Activated CD4-positive, alpha-beta memory T cell treated with anti-CD3 and anti-CD28 coated beads, Interleukin-2, amount 10 ng/mL, durations not matched to agents 7 days and 5 days (primary cell): ENCODE data around the gene MAP3K3. TPM values are rescaled to one million over a fixed set of nuclear protein-coding genes. Genes with fewer than 3 reads are reported as not detected.
A peak's percentile ranks its signal among the peaks of the same experiment; 100 is the strongest.

ENCODE experiments used
- CTCF ChIA-PET: fragments of 350-600 bp; sonication (Branson Sonifier 250); formaldehyde crosslinking; loops from one replicate; lab custom pipeline; 2021; ENCODE audit warnings: antibody characterized with exemption, inconsistent platforms; lab: Charles Lee
- POLR2A ChIA-PET: fragments of 350-600 bp; sonication (Branson Sonifier 250); formaldehyde crosslinking; loops from one replicate; lab custom pipeline; 2021; ENCODE audit warnings: antibody characterized with exemption; lab: Charles Lee
- DNase-seq: peaks from one replicate; pipeline ENCODE4 v3.0.0-alpha.2; 2020
- H3K27ac Mint-ChIP-seq: one replicate; pipeline ENCODE4 v1.8.0; 2021; ENCODE audit warnings: mild to moderate bottlenecking, mixed read lengths
- H3K27me3 Mint-ChIP-seq: one replicate; pipeline ENCODE4 v1.8.0; 2021; ENCODE audit warnings: mixed read lengths
- H3K36me3 Mint-ChIP-seq: one replicate; pipeline ENCODE4 v1.8.0; 2021; ENCODE audit warnings: low read depth, mixed read lengths
- H3K4me1 Mint-ChIP-seq: one replicate; pipeline ENCODE4 v1.8.0; 2021; ENCODE audit warnings: mixed read lengths
- H3K4me3 Mint-ChIP-seq: one replicate; pipeline ENCODE4 v1.8.0; 2021; ENCODE audit warnings: mild to moderate bottlenecking, mixed read lengths
- H3K9me3 Mint-ChIP-seq: one replicate; pipeline ENCODE4 v1.8.0; 2021; ENCODE audit warnings: mixed read lengths
- total RNA-seq, 2 experiments: library from RNA; stranded (reverse); gene quantifications; one replicate each; pipeline ENCODE4 v1.2.3, GENCODE V29; 2021

Gene MAP3K3
- total RNA-seq, 2 experiments from 2014 or later = 46.5 to 47.8 TPM

DNA sequence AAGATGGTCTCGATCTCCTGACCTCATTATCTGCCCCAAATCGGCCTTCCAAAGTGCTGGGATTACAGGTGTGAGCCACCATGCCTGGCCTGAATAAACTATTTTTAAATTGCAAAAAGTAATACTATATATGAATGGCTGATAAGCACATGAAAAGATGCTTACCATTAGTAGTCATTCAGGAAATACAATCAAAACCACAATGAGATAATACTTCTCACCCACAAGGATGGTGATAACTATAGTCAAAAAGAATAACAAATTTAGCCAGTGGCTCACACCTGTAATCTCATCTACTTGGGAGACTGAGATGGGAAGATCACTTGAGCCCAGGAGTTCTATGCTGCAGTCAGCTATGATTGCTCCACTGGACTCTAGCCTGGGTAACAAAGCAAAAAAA is 23.9 kb upstream of the MAP3K3 start:
- peaks cover 10% of the 10 kb centered on the region for H3K36me3 Mint-ChIP-seq
- no peaks in the 10 kb centered on the region for H3K27me3 Mint-ChIP-seq
- ChIA-PET POLR2A (interaction anchor here (1.6 to 1.8 kb wide), 2 partner anchors 24 to 48 kb away, joined by 5 to 16 read pairs; partner anchors contain the start of genes DCAF7 and MAP3K3), CTCF (interaction anchor here (1.3 kb wide), 1 partner anchor 163 kb away, joined by 3 read pairs; no protein-coding TSS in a partner anchor)
- H3K4me1 Mint-ChIP-seq = peaks cover 55% of the 10 kb centered on the region
- H3K9me3 Mint-ChIP-seq = no peaks in the 10 kb centered on the region
- DNase-seq = no peak
- H3K4me3 Mint-ChIP-seq = no peak overlapping the region
- H3K27ac Mint-ChIP-seq = peak overlapping the region; percentile 59

DNA sequence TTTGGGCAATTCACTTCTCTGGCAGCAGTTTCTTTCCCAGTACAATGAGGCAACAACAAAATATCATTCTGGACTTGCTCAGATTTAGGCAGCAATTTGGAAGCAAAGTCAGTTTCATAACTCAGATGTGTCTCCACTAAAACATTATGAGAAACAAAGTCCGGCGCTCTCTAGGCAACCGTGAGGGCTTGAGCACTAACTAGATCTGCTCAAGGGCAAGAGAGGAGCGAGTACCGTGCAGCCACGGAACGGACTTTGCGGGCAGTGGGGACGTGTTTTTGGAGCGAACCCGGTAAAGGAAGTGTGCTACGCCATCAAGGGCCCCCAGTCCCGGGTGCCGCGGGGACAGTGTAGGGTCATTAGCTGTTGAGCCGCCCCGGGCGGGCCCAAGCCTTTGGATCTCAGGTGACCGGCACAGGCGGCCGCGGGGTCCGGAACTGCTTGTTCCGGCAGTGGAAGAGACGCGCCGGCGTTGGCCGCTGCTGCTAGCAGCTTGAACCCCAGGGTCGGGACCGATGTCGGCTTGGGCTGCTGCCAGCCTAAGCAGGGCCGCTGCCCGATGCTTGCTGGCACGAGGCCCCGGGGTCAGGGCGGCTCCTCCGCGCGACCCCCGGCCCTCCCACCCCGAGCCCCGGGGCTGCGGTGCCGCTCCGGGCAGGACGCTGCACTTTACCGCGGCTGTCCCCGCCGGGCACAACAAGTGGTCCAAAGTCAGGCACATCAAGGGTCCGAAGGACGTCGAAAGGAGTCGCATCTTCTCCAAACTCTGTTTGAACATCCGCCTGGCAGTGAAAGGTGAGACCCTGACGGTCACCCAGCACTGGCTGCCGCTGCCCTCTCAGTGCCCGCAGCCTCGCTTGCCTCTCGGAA is 21.4 kb upstream of the MAP3K3 start, which contains the start of gene TACO1:
Gene TACO1, plus strand, starts transcription at position 327 of the 870 bp plus-strand sequence. Its CDS starts 189 bp downstream, at position 516.
- POLR2A ChIA-PET = interaction anchor here (1.0 to 4.3 kb wide), 15 partner anchors 10 to 227 kb away, joined by 3 to 49 read pairs (median 4); partner anchors contain the start of genes CYB561, DCAF7 and MAP3K3
- H3K4me1 Mint-ChIP-seq = peaks cover 51% of the 10 kb centered on the region
- H3K36me3 Mint-ChIP-seq = peaks cover 13% of the 10 kb centered on the region

DNA sequence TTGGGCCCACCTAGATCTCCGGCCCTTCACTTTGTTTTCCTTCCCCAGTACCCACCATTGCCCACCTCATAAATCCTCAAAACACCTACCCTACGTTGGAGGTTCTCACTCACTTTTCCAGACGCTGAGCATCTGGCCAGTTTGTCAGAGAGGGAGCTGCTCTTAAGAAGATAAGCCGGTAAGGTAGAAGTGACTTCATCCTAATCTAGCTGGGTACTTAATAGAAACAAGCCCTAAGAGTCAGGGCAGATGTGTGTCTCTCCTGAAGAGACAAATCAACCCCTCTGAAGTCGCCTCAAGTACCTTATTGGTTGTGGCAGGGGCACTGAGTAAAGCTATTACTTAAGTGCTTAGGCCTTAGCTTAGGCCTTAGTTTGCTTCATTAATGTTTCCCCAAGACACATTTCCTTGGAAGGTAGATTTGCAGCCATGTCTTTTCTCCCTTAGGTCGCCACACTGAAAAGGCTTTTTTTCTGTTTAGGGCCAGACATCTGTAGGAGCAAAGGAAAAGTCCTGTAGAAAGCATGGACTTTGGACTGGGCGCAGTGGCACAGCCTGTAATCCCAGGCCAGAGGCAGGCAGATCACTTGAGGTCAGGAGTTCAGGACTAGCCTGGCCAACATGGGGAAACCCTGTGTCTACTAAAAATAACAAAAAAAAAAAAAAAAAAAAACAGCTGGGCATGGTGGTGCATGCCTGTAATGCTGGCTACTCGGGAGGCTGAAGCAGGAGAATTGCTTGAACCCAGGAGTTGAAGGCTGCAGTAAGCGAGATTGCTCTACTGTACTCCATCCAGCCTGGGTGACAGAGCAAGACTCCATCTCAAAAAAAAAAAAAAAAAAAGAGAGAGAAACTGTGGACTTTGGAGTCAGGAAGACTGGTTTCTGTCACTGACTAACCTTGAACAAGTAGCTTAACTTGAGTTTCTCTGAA is 20.5 kb upstream of the MAP3K3 start:
- POLR2A ChIA-PET = interaction anchor here (0.6 to 4.3 kb wide), 13 partner anchors 9 to 226 kb away, joined by 3 to 49 read pairs (median 4); partner anchors contain the start of genes CYB561, DCAF7 and MAP3K3
- no peaks in the 10 kb centered on the region for H3K9me3 Mint-ChIP-seq
- H3K36me3 Mint-ChIP-seq = peaks cover 20% of the 10 kb centered on the region
- CTCF ChIA-PET = interaction anchor here (0.7 to 3.2 kb wide), 9 partner anchors 10 to 1585 kb away, joined by 3 to 35 read pairs (median 3); no protein-coding TSS in a partner anchor
- no peaks in the 10 kb centered on the region for H3K27me3 Mint-ChIP-seq
- H3K4me1 Mint-ChIP-seq = peaks cover 50% of the 10 kb centered on the region
- H3K4me3 Mint-ChIP-seq = peak overlapping the region; percentile 97
- no peak for DNase-seq
- peak overlapping the region; percentile 92 for H3K27ac Mint-ChIP-seq

More for the DNA sequence above, 21.4 kb upstream of the MAP3K3 start, which contains the start of gene TACO1:
- DNase-seq = peak; percentile 81
- Mint-ChIP-seq H3K9me3 (no peaks in the 10 kb centered on the region), H3K27me3 (no peaks in the 10 kb centered on the region), H3K27ac (peak within 1 kb of the TSS; percentile 92), H3K4me3 (peak within 1 kb of the TSS; percentile 97)
- CTCF ChIA-PET = interaction anchor here (1.0 to 3.2 kb wide), 4 partner anchors 11 to 175 kb away, joined by 3 to 35 read pairs (median 5); no protein-coding TSS in a partner anchor

DNA sequence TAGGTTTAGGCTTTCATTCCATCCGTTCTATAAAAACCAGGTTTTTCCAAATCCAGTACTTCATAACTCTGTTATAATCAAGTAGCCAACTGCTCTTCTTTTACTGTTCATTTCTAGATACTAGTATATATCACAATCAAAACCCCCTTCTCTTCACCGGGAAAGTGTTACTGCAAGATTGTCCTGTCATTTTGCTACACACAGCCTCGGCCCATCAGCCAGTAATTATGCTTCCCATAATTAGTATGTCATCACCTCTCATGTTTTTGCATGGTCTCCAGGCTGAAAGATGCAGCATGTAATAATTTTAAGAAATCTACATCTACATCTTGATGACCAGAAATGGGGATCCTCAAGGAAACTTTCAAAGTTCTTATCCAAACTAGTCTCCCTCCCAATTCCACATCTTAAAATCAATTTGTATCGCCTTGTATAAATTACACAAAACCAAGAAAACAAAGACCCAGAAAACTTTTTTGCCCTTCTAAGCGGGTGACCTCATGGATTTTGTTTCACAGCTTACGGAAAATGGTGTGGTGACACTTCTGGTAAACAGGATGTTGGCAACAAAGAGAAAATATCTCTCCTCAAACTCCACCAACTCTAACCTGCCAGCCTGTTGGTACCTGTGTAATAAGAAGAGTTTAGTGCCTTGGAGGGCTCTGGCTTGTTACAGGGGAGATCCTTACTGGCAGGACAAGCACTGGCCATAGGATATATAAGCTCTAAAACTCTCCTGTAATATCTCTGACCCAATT is 12.2 kb upstream of the MAP3K3 start:
- POLR2A ChIA-PET = interaction anchor here (0.6 to 4.4 kb wide), 10 partner anchors 9 to 1376 kb away, joined by 3 to 49 read pairs (median 16); partner anchors contain the start of genes CYB561, DCAF7, MAP3K3 and TACO1
- CTCF ChIA-PET = interaction anchor here (0.6 to 8.7 kb wide), 11 partner anchors 9 to 203 kb away, joined by 3 to 180 read pairs (median 20); partner anchors contain the start of genes DCAF7, MAP3K3 and TACO1
- peak overlapping the region; percentile 99 for H3K27ac Mint-ChIP-seq
- no peaks in the 10 kb centered on the region for H3K9me3 Mint-ChIP-seq
- peaks cover 53% of the 10 kb centered on the region for H3K36me3 Mint-ChIP-seq
- H3K4me1 Mint-ChIP-seq = peaks cover 40% of the 10 kb centered on the region
- DNase-seq = peak; percentile 51
- peak overlapping the region; percentile 70 for H3K4me3 Mint-ChIP-seq
- no peaks in the 10 kb centered on the region for H3K27me3 Mint-ChIP-seq

DNA sequence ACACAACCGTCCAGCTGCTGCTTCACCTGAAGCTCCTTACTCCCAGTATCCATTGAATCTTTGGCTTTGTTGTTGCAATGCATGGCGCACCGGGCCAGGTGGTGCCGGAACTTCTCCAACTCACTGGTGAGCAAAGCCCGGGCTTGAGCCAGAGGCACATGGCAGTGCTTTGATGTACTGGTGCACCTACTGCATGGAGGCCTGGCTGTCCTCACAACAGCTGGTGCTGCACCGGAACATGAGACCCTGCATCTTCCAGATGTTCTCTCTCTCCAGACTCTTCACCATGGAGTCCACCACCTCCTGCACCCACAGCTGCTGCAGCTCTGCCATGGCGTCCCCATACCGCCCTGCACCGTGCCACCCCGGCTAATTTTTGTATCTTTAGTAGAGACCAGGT is 11.4 kb upstream of the MAP3K3 start:
- Mint-ChIP-seq H3K9me3 (no peaks in the 10 kb centered on the region), H3K27ac (peak overlapping the region; percentile 99), H3K4me3 (peak overlapping the region; percentile 70), H3K4me1 (peaks cover 36% of the 10 kb centered on the region), H3K27me3 (no peaks in the 10 kb centered on the region), H3K36me3 (peaks cover 45% of the 10 kb centered on the region)
- ChIA-PET CTCF (interaction anchor here (0.6 to 8.7 kb wide), 19 partner anchors 10 to 205 kb away, joined by 3 to 180 read pairs (median 10); partner anchors contain the start of genes DCAF7, MAP3K3 and TACO1), POLR2A (interaction anchor here (1.3 to 4.4 kb wide), 14 partner anchors 10 to 191 kb away, joined by 4 to 49 read pairs (median 11); partner anchors contain the start of genes CYB561, DCAF7, MAP3K3 and TACO1)
- DNase-seq = no peak

DNA sequence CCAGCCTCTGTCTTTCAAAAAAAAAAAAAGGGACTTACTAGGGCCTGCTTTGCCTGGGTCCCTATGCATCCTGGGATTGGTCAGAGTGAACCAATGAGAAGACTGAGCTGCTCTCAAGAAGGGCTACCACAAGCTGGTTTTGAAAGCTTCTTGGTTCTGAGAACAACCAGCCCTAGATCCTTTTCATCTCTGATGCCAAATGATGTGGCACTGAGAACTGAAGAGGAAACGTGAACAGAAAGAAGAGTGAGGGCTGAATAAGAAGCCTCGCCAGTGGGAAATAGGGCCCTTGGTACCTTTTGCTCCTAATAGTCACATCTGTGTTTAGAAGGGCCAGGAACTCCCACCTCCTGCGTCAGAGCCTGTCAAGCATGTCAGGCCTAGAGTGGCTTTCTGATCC is 10.9 kb upstream of the MAP3K3 start:
- Mint-ChIP-seq H3K9me3 (no peaks in the 10 kb centered on the region), H3K27me3 (no peaks in the 10 kb centered on the region), H3K4me1 (peaks cover 34% of the 10 kb centered on the region), H3K27ac (peak overlapping the region; percentile 99), H3K36me3 (peaks cover 40% of the 10 kb centered on the region), H3K4me3 (peak overlapping the region; percentile 70)
- ChIA-PET CTCF (interaction anchor here (0.6 to 8.7 kb wide), 29 partner anchors 10 to 205 kb away, joined by 3 to 180 read pairs (median 6); partner anchors contain the start of genes ACE, DCAF7, KCNH6 and MAP3K3), POLR2A (interaction anchor here (0.9 to 4.4 kb wide), 17 partner anchors 10 to 191 kb away, joined by 3 to 49 read pairs (median 7); partner anchors contain the start of genes CYB561, DCAF7, MAP3K3 and TACO1)
- peak; percentile 57 for DNase-seq

DNA sequence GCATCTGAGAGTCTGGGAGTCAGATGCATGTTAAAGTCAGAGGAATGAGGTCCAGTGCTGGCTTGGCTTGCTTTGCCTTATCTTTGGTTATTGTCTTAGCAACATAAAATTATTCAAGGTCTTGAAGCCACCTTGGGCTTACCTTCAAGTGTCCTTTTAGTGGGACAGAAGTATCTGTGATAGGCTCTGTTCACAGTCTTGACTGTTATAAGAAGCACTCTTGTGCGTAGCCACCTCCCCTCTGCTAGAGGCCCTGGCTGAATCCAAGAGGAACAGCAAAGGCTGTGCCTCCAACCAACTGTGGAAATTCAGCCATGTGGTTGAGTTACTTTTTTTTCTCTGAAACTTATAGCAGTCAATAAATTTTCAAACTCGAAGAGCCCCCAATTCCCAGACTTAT is 8.6 kb upstream of the MAP3K3 start:
- POLR2A ChIA-PET = no interaction called here
- CTCF ChIA-PET = interaction anchor here (1.1 to 8.7 kb wide), 7 partner anchors 12 to 207 kb away, joined by 3 to 180 read pairs (median 19); no protein-coding TSS in a partner anchor

DNA sequence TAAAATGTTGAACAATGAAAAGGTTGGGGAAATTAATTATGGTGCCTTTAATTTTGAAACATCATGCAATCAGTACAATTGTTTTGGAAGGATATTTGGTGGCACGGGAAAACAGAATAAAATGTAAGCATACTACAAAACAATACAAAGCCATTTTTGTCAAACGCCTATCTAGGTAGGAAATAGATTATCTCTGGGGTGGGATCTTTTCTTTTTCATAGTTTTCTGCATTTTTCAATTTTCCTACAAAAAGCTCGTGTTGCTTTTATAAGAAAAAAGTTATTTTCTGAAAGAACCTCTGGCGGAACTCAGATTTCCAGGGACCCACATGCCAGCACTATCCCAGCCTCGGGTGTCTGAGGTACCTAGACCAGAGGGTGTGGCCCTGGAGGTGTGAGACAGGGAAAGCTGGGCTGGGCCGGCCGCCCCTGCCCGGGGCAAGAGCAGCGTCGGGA is 961 bp upstream of the MAP3K3 start:
- H3K36me3 Mint-ChIP-seq = peaks cover 6% of the 10 kb centered on the region
- no peak for DNase-seq
- ChIA-PET CTCF (interaction anchor here (1.2 to 3.6 kb wide), 4 partner anchors 10 to 215 kb away, joined by 4 to 52 read pairs (median 8); no protein-coding TSS in a partner anchor), POLR2A (interaction anchor here (0.9 to 5.6 kb wide), 17 partner anchors 9 to 189 kb away, joined by 3 to 44 read pairs (median 7); partner anchors contain the start of genes CCDC47, DCAF7, DDX42 and LIMD2)
- H3K27me3 Mint-ChIP-seq = peaks cover 8% of the 10 kb centered on the region
- peak overlapping the region; percentile 72 for H3K27ac Mint-ChIP-seq
- peak overlapping the region; percentile 89 for H3K4me3 Mint-ChIP-seq
- no peaks in the 10 kb centered on the region for H3K9me3 Mint-ChIP-seq
- peaks cover 30% of the 10 kb centered on the region for H3K4me1 Mint-ChIP-seq

More for the DNA sequence above, 8.6 kb upstream of the MAP3K3 start:
- no peak overlapping the region for H3K4me3 Mint-ChIP-seq
- H3K27me3 Mint-ChIP-seq = peaks cover 7% of the 10 kb centered on the region
- no peak overlapping the region for H3K27ac Mint-ChIP-seq
- no peak for DNase-seq
- H3K36me3 Mint-ChIP-seq = peaks cover 20% of the 10 kb centered on the region
- H3K4me1 Mint-ChIP-seq = peaks cover 30% of the 10 kb centered on the region
- H3K9me3 Mint-ChIP-seq = no peaks in the 10 kb centered on the region

DNA sequence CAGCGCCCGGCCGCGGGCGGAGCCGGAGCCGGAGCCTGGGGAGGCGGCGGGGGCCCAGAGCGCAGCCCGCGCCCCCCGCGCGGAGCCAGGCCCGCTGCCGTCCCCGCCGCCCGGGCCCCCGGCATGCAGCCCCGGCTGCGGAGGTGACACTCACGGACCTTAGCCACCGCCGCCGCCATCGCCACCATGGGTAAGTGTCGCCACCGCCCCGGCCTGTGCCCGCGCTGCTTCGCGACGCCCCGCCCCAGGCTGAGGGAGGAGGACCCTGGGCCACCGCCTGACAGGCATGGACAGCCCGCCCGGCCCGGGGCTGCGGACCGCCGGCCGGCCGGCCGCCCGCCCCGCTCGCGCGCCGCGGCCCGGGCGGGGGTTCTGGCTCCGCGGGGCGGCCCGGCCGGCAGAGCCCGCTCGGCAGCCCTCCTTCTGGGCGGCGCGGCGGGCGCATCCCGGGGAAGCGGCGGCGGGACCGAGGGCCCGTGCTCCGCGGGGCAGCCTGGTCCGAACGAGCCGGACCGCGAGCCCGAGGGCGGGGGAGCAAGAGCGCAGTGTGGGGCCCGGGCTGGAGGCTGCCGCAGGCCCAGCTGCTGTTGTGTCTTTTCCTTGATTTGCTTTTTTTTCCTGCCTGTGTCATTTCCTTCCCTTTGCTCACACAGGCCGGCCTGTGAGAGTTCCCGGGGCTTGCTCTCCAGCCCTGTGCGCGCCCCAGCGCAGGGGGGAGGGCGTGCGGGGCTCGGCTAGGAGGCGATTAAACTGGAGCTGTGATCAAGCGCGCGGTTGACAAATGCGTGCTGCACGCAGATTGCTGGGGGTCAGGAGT is 565 bp downstream of the MAP3K3 start:
- Mint-ChIP-seq H3K4me1 (peaks cover 38% of the 10 kb centered on the region), H3K27ac (peak overlapping the region; percentile 88), H3K9me3 (no peaks in the 10 kb centered on the region), H3K4me3 (peak overlapping the region; percentile 99), H3K27me3 (peaks cover 5% of the 10 kb centered on the region), H3K36me3 (peaks cover 6% of the 10 kb centered on the region)
- peak; percentile 66 for DNase-seq
- ChIA-PET CTCF (interaction anchor here (0.6 to 3.6 kb wide), 11 partner anchors 11 to 397 kb away, joined by 3 to 52 read pairs (median 5); no protein-coding TSS in a partner anchor), POLR2A (interaction anchor here (0.6 to 5.6 kb wide), 22 partner anchors 10 to 191 kb away, joined by 3 to 44 read pairs (median 7); partner anchors contain the start of genes CCDC47, DCAF7, DDX42 and LIMD2)
